Caco-2 (cell line): ENCODE measurements around the gene TEX50. TPM values are rescaled to one million over a fixed set of nuclear protein-coding genes. Genes with fewer than 3 reads are reported as not detected.
"Not testable (repeated sequence)": the region's sequence is repeated elsewhere in the genome, so short reads cannot be mapped to it uniquely, and the experiment has no call there.

Experiments
- Bru-seq: library from RNA; stranded (reverse); fragments of 400-500 nt; gene quantifications from one replicate; lab custom pipeline; 2021; lab: Mats Ljungman, UMichigan
- BruChase-seq, 2 experiments: library from RNA; stranded (reverse); fragments of 400-500 nt; gene quantifications; one replicate each; lab custom pipeline; 2021; lab: Mats Ljungman, UMichigan
- BruUV-seq: library from RNA; stranded (reverse); fragments of 400-500 nt; replicated peaks from 2 replicates; lab custom pipeline; 2021; lab: Mats Ljungman, UMichigan
- CTCF ChIA-PET: fragments of 300-600 bp; sonication (Branson Sonifier 250); formaldehyde crosslinking; loops from one replicate; lab custom pipeline; 2022; ENCODE audit warnings: antibody characterized with exemption; lab: Charles Lee
- POLR2A ChIA-PET: fragments of 300-600 bp; sonication (Branson Sonifier 250); formaldehyde crosslinking; loops from one replicate; lab custom pipeline; 2022; ENCODE audit warnings: antibody characterized with exemption; lab: Charles Lee
- DNase-seq, 2 experiments: peaks; one replicate each; pipeline versions ENCODE4 v3.0.0 to v3.0.0-alpha.2; 2020 to 2022
- H3K27me3 ChIP-seq: replicated peaks from 2 replicates; pipeline ENCODE4 v1.6.0; 2011; ENCODE audit warnings: low read length; ENCODE audit not compliant: control insufficient read depth, insufficient read depth
- H3K36me3 ChIP-seq: 2 replicates; pipeline ENCODE4 v1.5.1; 2011; ENCODE audit warnings: low read length; ENCODE audit not compliant: control insufficient read depth, insufficient read depth
- H3K4me1 ChIP-seq: fragments of 250-450 bp; sonication (Bioruptor Pico); 2 replicates; pipeline ENCODE4 v1.5.1; 2020; ENCODE audit warnings: mild to moderate bottlenecking
- H3K4me3 ChIP-seq: 2 replicates; pipeline ENCODE4 v1.5.1; 2011; ENCODE audit warnings: low read depth, mild to moderate bottlenecking, control low read depth, low read length
- H3K9me3 ChIP-seq: fragments of 250-450 bp; sonication (Bioruptor Pico); 2 replicates; pipeline ENCODE4 v1.5.1; 2020; ENCODE audit warnings: mild to moderate bottlenecking, moderate library complexity
- H3K27ac Mint-ChIP-seq: one replicate; pipeline ENCODE4 v1.8.0; 2022; ENCODE audit warnings: mixed read lengths; ENCODE audit not compliant: unreplicated experiment
- H3K27me3 Mint-ChIP-seq: one replicate; pipeline ENCODE4 v1.8.0; 2022; ENCODE audit warnings: mixed read lengths; ENCODE audit not compliant: insufficient read depth, unreplicated experiment
- H3K36me3 Mint-ChIP-seq: one replicate; pipeline ENCODE4 v1.8.0; 2022; ENCODE audit warnings: mild to moderate bottlenecking, mixed read lengths; ENCODE audit not compliant: insufficient read depth, unreplicated experiment
- H3K4me1 Mint-ChIP-seq: one replicate; pipeline ENCODE4 v1.8.0; 2022; ENCODE audit warnings: low read depth, mixed read lengths; ENCODE audit not compliant: unreplicated experiment
- H3K4me3 Mint-ChIP-seq: one replicate; pipeline ENCODE4 v1.8.0; 2022; ENCODE audit warnings: mild to moderate bottlenecking, moderate library complexity, mixed read lengths; ENCODE audit not compliant: unreplicated experiment
- H3K9me3 Mint-ChIP-seq: one replicate; pipeline ENCODE4 v1.8.0; 2022; ENCODE audit warnings: mixed read lengths; ENCODE audit not compliant: unreplicated experiment
- intact Hi-C: fragments of 100-400 bp; cut with micrococcal nuclease; formaldehyde crosslinking; loops from one replicate; pipeline ENCODE4 v1.10.0; 2022; ENCODE audit not compliant: unreplicated experiment
- long read RNA-seq: library from polyadenylated mRNA; stranded (forward); transcript quantifications from one replicate; pipeline ENCODE4 v2.0.0, GENCODE V29; 2022
- total RNA-seq: library from RNA; stranded (reverse); gene quantifications from 2 replicates; pipeline ENCODE4 v1.2.3, GENCODE V29; 2022
- TF ChIP-seq, protein P1 (sequence below), 2 experiments: fragments of 200-600 bp in 1 of 2; IDR thresholded peaks; 1 replicate in 1 of 2; 2 replicates in 1 of 2; pipeline versions ENCODE4 v1.5.1 to v1.8.0; 2011 to 2022; ENCODE audit warnings: antibody characterized with exemption in 1 of 2, control low read depth in 1 of 2, inconsistent platforms in 1 of 2, low read depth in 1 of 2, low read length in 1 of 2, mild to moderate bottlenecking in 1 of 2, moderate library complexity in 1 of 2; ENCODE audit not compliant: insufficient read depth in 1 of 2, severe bottlenecking in 1 of 2, unreplicated experiment in 1 of 2

TEX50 gene
- not detected in 2 replicates for total RNA-seq
- Bru-seq, nascent RNA, result not detected
- not detected for BruChase-seq, experiment 1, labeled RNA remaining after a 2-hour chase
- not detected for BruChase-seq, experiment 2, labeled RNA remaining after a 6-hour chase
- long read RNA-seq, result 0 reads

DNA sequence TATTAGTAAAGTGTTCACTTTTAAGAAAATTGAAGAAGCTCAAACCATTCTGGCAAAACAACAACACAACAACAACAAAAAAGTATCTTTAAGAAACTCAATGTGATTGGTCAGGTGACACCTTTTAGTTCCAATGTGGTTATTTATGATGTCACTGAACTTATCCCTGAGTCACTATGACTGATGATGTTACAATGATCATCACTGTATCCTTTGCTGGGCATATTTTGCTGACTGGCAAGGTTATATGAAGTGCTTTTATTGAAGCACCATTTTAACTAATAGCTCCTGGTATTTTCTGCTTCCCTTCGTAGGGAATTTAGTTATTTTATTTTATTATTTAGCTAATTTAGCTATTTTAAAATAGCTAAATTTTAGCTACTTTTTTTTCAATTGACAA is at the start of gene TEX50:
Gene TEX50, plus strand, starts transcription at position 223 of the 400 bp plus-strand sequence. CDS start 184 bp downstream, outside the sequence.
- Mint-ChIP-seq H3K4me1 (no peaks in the 10 kb centered on the region), H3K27ac (no peak within 1 kb of the TSS), H3K36me3 (no peaks in the 10 kb centered on the region), H3K27me3 (peaks cover 17% of the 10 kb centered on the region), H3K9me3 (peaks cover 32% of the 10 kb centered on the region), H3K4me3 (no peak within 1 kb of the TSS)
- no peaks in the 10 kb centered on the region for H3K36me3 ChIP-seq
- CTCF ChIA-PET, result no interaction called here
- H3K27me3 ChIP-seq, result no peaks in the 10 kb centered on the region
- H3K9me3 ChIP-seq, result peaks cover 4% of the 10 kb centered on the region; the same call in 1 of the 2 replicates
- TF ChIP-seq, protein P1, sequence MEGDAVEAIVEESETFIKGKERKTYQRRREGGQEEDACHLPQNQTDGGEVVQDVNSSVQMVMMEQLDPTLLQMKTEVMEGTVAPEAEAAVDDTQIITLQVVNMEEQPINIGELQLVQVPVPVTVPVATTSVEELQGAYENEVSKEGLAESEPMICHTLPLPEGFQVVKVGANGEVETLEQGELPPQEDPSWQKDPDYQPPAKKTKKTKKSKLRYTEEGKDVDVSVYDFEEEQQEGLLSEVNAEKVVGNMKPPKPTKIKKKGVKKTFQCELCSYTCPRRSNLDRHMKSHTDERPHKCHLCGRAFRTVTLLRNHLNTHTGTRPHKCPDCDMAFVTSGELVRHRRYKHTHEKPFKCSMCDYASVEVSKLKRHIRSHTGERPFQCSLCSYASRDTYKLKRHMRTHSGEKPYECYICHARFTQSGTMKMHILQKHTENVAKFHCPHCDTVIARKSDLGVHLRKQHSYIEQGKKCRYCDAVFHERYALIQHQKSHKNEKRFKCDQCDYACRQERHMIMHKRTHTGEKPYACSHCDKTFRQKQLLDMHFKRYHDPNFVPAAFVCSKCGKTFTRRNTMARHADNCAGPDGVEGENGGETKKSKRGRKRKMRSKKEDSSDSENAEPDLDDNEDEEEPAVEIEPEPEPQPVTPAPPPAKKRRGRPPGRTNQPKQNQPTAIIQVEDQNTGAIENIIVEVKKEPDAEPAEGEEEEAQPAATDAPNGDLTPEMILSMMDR (IDR thresholded peaks at IDR 0.05; ENCODE audit: insufficient read depth in 1 of 2, low read depth in 1 of 2, low read length in 1 of 2, severe bottlenecking in 1 of 2, unreplicated experiment in 1 of 2), result no peak
- POLR2A ChIA-PET, result no interaction called here
- intact Hi-C loops, result no loop called here
- no peak within 1 kb of the TSS for H3K4me3 ChIP-seq
- H3K4me1 ChIP-seq, result no peaks in the 10 kb centered on the region
- BruUV-seq, result no TSS peak
- no peak for DNase-seq

GRCh38 chr1:173590557-173590956 is 44.6 kb upstream of the TEX50 start:
- H3K4me3 ChIP-seq, result no peak overlapping the region
- Mint-ChIP-seq H3K27me3 (peaks cover 15% of the 10 kb centered on the region), H3K4me1 (no peaks in the 10 kb centered on the region), H3K4me3 (no peak overlapping the region), H3K27ac (no peak overlapping the region), H3K9me3 (no peaks in the 10 kb centered on the region), H3K36me3 (no peaks in the 10 kb centered on the region)
- no peak for DNase-seq
- no TSS peak for BruUV-seq
- TF ChIP-seq, protein P1 (IDR thresholded peaks at IDR 0.05; ENCODE audit: insufficient read depth in 1 of 2, low read depth in 1 of 2, low read length in 1 of 2, severe bottlenecking in 1 of 2, unreplicated experiment in 1 of 2), result no peak
- H3K9me3 ChIP-seq, result no peaks in the 10 kb centered on the region
- intact Hi-C loops, result no loop called here
- H3K36me3 ChIP-seq, result no peaks in the 10 kb centered on the region
- no peaks in the 10 kb centered on the region for H3K4me1 ChIP-seq
- CTCF ChIA-PET, result no interaction called here
- no peaks in the 10 kb centered on the region for H3K27me3 ChIP-seq
- POLR2A ChIA-PET, result no interaction called here

DNA sequence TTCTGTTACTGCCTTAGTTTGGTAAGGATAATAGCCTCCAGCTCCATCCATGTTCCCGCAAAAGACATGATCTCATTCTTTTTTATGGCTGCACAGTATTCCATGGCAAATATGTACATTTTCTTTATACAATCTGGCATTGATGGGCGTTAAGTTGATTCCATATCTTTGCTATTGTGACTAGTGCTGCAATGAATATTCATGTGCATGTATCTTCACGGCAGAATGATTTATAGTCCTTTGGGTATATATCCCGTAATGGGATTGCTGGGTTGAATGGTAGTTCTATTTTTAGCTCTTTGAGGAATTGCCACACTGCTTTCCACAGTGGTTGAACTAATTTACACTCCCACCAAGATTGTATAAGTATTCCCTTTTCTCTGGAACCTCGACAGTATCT is 44.0 kb upstream of the TEX50 start:
- intact Hi-C loops, H3K27me3 ChIP-seq, H3K36me3 ChIP-seq, H3K27ac Mint-ChIP-seq, H3K4me1 ChIP-seq, H3K4me3 Mint-ChIP-seq, H3K9me3 Mint-ChIP-seq, DNase-seq, H3K4me3 ChIP-seq, H3K36me3 Mint-ChIP-seq, BruUV-seq, H3K4me1 Mint-ChIP-seq, CTCF ChIA-PET, H3K9me3 ChIP-seq, POLR2A ChIA-PET: not testable (repeated sequence)
- H3K27me3 Mint-ChIP-seq, result peaks cover 12% of the 10 kb centered on the region
